Measurements from ENCODE around the gene TAC4. TPM values are rescaled to one million over a fixed set of nuclear protein-coding genes. Genes with fewer than 3 reads are reported as not detected.

TAC4 gene
- total and polyA plus RNA-seq, 2 of the 13 experiments (the other 11 are each of a cell fraction or from before 2014, with no cell fraction given) = not detected

DNA sequence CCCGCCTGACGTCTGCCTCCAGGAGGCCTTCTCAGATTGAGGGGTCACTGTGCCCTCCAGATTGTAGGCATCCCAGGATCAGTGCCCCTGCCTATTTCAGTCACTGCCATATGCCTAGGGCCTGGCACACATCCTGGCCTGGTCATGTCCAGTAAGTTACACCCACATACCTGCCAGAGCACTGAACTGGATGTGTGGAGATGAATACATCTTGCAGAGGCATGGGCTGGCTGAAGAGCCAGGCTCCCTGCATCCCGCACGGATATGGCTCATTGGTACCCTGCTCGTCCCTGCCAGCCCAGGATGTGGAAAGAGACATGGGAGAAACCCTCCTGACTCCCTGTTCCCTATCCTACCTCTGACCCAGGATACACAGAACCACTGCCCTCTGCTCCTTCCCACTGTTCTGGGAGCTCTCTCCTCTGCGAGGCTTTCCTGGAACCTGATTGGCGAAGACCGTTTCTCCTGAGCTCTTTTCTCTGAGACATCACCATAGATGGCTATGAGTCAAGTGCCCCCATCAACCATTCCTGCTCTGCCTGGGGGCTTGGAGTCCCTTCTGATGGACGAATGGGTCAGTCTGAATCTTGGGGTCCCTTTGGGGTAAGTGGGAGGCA is 40.0 kb upstream of the TAC4 start (continued):
- TF ChIP-seq ZFP91 (CRISPR knock-in tag; IDR thresholded peaks at IDR 0.05; ENCODE audit: borderline replicate concordance) (0 out of 2 replicates have a peak, but pooled peaks have one; percentile 60), ZNF234 (CRISPR knock-in tag; conservative IDR thresholded peaks at IDR 0.05) (no peak), HNF4A (CRISPR knock-in tag; IDR thresholded peaks at IDR 0.05) (no peak), MIER2 (CRISPR knock-in tag; IDR thresholded peaks at IDR 0.05) (no peak), ZNF337 (CRISPR knock-in tag; IDR thresholded peaks at IDR 0.05; ENCODE audit: borderline replicate concordance, low read depth) (no peak), HES4 (CRISPR knock-in tag; IDR thresholded peaks at IDR 0.05; ENCODE audit: borderline replicate concordance) (peak; percentile 46; the same call in 1 of the 2 replicates), HIVEP1 (CRISPR knock-in tag; IDR thresholded peaks at IDR 0.05) (0 out of 2 replicates have a peak, but pooled peaks have one; percentile 13), HOXA5 (CRISPR knock-in tag; IDR thresholded peaks at IDR 0.05) (no peak), ZNF142 (CRISPR knock-in tag; IDR thresholded peaks at IDR 0.05) (no peak), ZFP82 (CRISPR knock-in tag; IDR thresholded peaks at IDR 0.05; ENCODE audit: borderline replicate concordance) (no peak), ZNF138 (CRISPR knock-in tag; IDR thresholded peaks at IDR 0.05; ENCODE audit: low read depth) (0 out of 2 replicates have a peak, but pooled peaks have one; percentile 37)
- TF ChIP-seq, protein P1, sequence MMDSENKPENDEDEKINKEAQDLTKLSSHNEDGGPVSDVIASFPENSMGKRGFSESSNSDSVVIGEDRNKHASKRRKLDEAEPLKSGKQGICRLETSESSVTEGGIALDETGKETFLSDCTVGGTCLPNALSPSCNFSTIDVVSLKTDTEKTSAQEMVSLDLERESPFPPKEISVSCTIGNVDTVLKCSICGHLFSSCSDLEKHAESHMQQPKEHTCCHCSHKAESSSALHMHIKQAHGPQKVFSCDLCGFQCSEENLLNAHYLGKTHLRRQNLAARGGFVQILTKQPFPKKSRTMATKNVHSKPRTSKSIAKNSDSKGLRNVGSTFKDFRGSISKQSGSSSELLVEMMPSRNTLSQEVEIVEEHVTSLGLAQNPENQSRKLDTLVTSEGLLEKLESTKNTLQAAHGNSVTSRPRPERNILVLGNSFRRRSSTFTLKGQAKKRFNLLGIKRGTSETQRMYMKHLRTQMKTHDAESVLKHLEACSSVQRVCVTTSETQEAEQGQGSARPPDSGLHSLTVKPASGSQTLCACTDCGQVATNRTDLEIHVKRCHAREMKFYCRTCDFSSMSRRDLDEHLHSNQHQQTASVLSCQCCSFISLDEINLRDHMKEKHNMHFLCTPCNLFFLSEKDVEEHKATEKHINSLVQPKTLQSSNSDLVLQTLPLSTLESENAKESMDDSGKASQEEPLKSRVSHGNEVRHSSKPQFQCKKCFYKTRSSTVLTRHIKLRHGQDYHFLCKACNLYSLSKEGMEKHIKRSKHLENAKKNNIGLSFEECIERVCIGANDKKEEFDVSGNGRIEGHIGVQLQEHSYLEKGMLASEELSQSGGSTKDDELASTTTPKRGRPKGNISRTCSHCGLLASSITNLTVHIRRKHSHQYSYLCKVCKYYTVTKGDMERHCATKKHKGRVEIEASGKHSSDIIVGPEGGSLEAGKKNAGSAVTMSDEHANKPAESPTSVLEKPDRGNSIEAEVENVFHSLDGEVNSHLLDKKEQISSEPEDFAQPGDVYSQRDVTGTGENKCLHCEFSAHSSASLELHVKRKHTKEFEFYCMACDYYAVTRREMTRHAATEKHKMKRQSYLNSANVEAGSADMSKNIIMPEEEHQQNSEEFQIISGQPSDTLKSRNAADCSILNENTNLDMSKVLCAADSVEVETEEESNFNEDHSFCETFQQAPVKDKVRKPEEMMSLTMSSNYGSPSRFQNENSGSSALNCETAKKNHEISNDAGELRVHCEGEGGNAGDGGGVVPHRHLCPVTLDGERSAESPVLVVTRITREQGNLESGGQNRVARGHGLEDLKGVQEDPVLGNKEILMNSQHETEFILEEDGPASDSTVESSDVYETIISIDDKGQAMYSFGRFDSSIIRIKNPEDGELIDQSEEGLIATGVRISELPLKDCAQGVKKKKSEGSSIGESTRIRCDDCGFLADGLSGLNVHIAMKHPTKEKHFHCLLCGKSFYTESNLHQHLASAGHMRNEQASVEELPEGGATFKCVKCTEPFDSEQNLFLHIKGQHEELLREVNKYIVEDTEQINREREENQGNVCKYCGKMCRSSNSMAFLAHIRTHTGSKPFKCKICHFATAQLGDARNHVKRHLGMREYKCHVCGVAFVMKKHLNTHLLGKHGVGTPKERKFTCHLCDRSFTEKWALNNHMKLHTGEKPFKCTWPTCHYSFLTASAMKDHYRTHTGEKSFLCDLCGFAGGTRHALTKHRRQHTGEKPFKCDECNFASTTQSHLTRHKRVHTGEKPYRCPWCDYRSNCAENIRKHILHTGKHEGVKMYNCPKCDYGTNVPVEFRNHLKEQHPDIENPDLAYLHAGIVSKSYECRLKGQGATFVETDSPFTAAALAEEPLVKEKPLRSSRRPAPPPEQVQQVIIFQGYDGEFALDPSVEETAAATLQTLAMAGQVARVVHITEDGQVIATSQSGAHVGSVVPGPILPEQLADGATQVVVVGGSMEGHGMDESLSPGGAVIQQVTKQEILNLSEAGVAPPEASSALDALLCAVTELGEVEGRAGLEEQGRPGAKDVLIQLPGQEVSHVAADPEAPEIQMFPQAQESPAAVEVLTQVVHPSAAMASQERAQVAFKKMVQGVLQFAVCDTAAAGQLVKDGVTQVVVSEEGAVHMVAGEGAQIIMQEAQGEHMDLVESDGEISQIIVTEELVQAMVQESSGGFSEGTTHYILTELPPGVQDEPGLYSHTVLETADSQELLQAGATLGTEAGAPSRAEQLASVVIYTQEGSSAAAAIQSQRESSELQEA (CRISPR knock-in tag; IDR thresholded peaks at IDR 0.05; ENCODE audit: not compliant biosample characterization) = peak; percentile 33

Measured in HepG2 (cell line).